Suppressor macrophage treated with lipopolysaccharide for 4 hours (primary cell): ENCODE measurements around the gene DSG3.

ENCODE experiments used
- DNase-seq: peaks from one replicate; pipeline ENCODE4 v3.0.0-alpha.2; 2020

DSG3 gene

GRCh38 chr18:31430554-31430953 is 17.0 kb upstream of the DSG3 start:
- DNase-seq: no peak

DNA sequence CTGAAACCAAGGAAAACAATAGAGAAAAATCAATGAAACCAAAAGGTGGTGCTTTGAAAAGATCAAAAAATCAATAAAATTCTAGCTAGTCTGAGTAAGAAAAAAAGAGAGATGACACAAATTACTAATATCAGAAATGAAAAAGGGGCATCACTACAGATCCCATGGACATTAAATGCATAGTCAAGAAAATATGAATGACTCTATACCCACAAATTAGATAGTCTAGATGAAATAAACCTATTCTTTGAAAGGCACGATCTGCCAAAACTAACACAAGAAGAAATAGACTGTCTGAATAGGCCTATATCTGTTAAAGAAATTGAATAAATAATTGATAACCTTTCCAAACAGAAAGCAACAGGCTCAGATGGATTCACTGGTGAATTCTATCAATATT is 15.2 kb upstream of the DSG3 start:
- no peak for DNase-seq

DNA sequence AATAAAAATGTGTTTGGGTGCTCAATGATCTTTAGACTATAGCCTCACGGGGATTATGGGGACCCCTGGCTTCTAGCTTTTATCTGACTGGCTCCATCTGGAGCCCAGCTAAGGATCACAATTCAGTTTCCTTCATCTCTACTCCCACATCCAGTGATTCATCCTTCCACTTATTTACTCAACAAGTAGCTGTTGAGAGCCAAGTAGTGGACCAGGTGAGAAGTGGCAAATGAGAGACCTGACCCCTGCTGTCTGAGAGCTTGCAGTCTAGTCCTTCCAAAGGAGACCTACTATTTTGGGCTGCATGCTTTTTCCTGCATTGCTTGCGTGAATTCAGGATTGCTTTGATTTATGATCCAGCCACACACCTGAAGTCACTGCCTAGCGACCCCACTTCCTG is 10.7 kb upstream of the DSG3 start:
- no peak for DNase-seq

DNA sequence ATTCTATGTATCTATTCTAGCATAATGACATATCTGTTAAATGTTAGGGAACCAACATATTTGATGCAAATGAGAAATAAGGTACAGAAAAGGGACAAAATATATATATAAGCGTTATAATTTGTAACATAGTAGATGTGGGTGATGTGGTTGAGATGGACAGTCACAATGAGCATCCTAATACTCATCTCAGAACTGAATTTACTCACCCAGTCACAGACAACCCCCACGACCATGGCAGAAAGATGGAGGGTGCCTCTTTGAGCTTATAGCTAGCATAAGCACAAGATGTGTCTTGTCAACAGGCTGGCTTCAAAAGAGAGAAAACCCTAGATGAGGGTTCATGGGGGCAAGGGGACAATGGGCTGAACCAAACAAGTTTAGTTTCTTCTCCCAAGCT is 9.1 kb upstream of the DSG3 start:
- DNase-seq: no peak

- DNase-seq: no peak
These were observed 7.7 kb upstream of the DSG3 start for GRCh38 chr18:31439807-31440325.

DNA sequence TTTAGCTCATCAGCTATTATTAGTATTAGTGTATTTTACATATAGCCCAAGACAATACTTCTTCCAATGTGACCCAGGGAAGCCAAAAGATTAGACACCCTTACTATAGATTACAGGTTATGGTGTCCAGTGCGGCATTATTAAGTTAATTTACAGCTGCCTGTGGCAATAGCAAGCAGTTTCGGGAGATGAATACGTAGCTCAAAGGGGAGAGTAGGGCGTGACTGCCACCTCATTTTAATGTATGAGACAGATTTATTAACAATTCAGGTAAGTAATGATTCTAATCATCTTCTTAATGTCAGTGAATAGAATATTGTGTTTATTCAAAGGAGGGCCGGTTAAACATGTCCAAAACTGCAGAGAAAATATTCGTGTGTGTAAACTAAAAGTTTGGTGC is 6.8 kb upstream of the DSG3 start:
- no peak for DNase-seq

DNA sequence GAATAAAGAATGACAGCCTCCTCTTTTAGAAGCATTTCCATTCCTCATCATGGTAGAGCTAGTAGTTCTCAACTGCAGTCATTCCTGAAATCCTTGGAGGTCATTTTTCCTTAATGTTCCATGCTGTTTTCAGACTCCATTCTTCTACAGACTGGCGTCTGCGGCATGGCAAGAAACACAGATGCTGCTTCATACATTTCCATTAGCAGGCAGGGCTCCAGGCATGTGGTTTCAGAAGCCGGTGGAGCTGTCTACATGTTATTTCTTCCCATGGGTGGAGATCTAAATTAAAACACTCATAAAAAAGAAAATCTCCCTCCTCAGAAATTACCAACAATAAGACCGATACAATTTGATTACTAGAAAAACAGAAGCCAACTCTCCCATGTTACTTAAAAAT is 6.0 kb upstream of the DSG3 start:
- DNase-seq: no peak

DNA sequence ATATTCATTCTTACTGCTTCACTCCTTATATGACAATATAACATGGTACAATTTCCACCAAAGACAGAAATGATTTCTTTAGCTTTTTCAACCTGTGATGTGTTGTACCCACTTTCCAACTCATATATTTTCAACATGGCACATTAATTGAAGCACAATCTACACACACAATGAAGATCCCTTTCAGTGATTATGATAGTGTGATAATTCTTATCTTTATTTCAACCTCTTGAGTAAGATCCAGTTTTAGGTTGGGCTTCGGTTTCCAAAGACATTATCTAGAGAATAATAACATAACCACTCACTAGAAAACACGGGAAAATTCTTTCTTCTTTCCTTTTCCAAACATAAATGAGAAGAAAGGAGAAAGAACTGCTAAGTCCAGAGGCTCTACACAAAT is 3.4 kb upstream of the DSG3 start:
- DNase-seq: no peak

GRCh38 chr18:31445908-31446307 is 1.6 kb upstream of the DSG3 start:
- DNase-seq: no peak

DNA sequence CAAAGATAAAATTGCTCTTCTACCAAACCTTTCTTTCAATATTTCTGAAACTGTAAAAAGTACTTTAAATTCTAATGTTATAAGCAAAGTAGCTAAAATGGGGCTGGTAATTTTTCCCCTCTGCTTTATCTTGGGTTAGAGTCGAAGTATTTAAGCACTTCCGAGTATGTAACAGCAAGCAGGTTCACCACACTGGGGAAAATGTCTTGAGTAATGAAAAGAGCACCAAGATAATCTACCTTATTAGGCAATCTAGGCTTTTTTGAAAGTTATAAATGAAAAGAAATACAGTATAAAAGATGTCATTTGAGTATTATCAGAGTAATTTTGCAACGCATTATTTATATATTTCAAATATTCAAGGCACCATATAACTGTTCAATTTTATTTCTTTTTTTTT is 687 bp upstream of the DSG3 start:
- DNase-seq: no peak

- DNase-seq: no peak
These were observed 2.9 kb downstream of the DSG3 start for GRCh38 chr18:31450409-31450808.

DNA sequence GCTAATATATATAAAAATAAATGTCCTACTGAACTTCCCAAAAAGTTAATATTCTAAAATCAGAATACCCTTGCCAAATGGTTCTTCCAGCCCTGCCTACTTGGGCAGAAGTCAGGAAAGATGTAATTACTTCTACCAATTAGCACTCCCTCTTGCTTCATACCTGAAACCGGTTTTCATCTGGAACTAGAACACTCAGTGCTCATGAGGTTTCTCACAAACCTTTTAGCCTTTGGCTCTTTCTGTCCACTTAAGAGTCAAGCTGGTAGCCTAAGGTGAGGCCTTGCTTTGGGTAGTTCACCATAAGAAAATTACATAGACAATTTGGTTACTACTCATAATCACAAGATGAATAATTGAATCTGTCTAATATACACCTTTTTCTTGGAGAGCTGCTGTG is 4.1 kb downstream of the DSG3 start:
- no peak for DNase-seq

- no peak for DNase-seq
These were observed 6.6 kb downstream of the DSG3 start for GRCh38 chr18:31454066-31454708.

DNA sequence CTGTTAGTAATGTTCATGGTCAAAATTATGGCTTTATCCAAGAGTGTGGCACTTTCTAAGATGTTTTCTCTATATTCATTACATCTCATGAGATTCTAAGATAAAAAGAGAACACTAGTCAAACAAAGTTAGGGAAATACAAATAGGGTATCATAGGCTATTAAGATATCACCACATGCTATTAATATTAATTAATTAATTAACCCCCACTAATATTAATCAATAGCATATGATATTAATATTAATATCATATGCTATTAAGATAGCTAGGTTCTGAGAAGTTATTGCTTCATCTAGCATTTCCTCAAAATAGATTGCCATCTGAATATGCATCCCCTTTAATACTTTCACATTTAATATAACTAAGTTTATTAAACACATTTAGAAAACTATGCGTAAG is 22.1 kb downstream of the DSG3 start:
- DNase-seq: no peak

DNA sequence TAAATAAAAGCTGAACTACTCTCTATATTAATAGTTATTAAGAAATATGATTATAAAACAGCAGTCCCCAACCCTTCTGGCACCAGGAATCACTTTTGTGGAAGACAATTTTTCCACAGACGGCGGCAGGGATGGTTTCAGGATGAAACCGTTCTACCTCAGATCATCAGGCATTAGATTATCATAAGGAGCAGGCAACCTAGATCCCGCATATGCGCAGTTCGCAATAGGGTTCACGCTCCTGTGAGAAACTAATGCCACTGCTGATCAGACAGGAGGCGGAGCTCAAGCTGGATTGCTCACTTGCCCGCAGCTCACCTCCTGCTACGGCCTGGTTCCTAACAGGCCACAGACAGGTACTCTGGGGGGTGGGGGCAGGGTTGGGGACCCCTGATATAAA is 31.1 kb downstream of the DSG3 start:
- DNase-seq: no peak

- DNase-seq: no peak
These were observed 34.5 kb downstream of the DSG3 start for GRCh38 chr18:31482051-31482450.

DNA sequence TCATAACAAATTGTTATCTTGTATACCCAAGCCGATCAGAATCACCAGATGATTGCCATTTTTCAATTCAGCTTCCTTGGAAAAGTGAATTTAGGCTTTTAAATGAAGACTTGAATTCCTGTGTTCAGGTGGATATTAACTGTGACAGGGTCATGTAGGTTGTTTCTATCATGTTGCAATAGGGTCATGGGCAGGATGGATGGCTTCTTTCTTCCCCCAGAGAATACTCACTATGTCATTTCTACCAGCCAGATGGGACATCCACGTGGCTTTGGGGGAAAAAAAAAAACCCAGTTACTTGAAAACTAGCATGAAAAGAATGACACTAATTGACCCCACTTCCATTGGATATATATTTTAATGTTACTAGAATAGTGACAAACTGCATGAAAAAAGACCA is 35.9 kb downstream of the DSG3 start:
- no peak for DNase-seq

GRCh38 chr18:31484461-31484860 is 36.9 kb downstream of the DSG3 start:
- DNase-seq: no peak

- DNase-seq: no peak
These were observed 38.6 kb downstream of the DSG3 start for GRCh38 chr18:31486165-31486564.

GRCh38 chr18:31487246-31488015 is 39.9 kb downstream of the DSG3 start:
- no peak for DNase-seq

DNA sequence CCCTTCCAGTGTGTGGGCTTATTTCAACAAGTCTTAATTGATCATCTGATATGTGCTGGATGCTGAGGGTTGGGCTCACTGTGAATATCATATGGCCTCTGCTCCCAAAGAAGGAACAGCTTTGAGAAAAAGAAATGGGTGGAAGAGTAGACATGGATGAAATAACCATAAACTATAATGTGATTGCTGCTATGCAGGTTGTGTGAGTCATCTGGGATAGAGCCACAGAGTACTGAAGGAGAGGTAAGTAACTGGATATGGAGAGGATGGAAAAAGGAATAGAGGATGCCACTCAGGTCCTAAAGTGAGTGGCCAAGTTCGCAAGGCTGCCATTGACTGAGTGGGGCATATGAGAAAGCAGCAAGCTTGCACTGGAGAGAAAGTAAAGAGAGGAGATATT is 41.8 kb downstream of the DSG3 start:
- DNase-seq: no peak

DNA sequence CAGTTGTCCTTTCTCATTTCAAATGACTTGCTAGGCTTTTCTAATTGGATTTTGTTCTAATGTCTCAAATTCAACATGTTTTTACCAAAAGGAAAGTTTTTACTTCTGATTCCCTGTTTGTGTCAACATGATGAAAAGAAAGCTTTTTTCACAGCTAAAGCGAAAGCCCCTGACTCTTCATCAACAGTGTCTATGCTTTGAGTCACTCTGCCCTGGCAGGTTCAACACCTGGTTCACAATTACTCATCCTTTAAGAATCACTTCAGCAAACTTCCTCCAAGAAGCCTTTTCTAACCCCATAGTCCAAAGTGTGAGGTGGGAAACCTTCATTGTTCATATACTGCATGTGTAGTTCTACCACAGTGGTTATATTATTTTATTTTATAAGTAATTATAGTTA is 42.8 kb downstream of the DSG3 start:
- no peak for DNase-seq

- DNase-seq: no peak
These were observed 43.3 kb downstream of the DSG3 start for GRCh38 chr18:31490833-31491232.

DNA sequence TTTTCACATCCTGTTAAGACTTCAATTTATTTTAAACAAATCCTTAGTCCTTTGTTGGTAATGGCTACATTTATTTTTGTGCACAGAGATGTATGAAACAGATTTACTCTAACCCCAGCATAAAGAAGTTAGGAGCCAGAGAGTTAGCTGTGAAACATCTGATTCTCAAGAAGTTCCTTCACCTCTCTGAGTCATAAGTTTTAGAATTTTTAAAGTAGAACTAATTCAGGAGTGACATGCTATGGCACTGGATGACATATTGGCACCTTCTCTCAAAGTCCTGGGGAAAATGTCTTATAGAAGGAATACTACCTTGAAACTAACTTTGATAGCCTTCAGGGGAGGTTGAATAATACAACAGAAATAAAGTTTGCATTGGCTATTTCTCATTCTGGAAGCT is 44.0 kb downstream of the DSG3 start:
- no peak for DNase-seq

GRCh38 chr18:31492671-31493070 is 45.1 kb downstream of the DSG3 start:
- no peak for DNase-seq
